ENCODE data around the gene PLA2G1B.

The PLA2G1B gene

DNA sequence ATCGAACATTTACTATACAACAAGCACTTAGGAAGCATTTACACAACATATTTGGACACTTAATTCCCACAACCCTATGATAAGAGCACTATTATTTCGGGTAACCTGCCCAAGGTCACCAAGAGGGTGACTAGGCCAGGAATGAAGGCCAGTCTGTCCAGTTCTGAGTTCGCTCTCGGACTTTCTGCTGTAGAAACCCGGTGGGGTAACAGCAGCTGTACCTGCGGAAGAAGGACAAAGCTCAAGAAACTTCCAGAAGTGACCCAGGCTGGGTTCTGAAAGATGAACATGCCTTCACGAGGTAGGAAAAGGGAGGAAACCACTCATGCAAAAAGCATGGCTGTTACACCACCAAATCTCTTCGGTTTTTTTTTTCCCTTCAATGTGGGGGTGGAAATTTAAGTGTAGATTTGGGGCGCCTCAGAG lies 10.8 kb downstream of the PLA2G1B start:
- H3K4me3 ChIP-seq (ENCODE audit: low read depth, low read length), result peak overlapping the region; percentile 83
- DNase-seq (ENCODE audit: low read depth), result no peak
- no peak for TF ChIP-seq CTCF (IDR thresholded peaks at IDR 0.05; ENCODE audit: control insufficient read depth, extremely low read depth, insufficient read depth)

- TF ChIP-seq CTCF (IDR thresholded peaks at IDR 0.05; ENCODE audit: control insufficient read depth, extremely low read depth, insufficient read depth), result peak; percentile 29
- no peak for DNase-seq (ENCODE audit: low read depth)
- H3K4me3 ChIP-seq (ENCODE audit: low read depth, low read length), result no peak overlapping the region
Measured at GRCh38 chr12:120314220-120314619, 13.4 kb downstream of the PLA2G1B start.

DNA sequence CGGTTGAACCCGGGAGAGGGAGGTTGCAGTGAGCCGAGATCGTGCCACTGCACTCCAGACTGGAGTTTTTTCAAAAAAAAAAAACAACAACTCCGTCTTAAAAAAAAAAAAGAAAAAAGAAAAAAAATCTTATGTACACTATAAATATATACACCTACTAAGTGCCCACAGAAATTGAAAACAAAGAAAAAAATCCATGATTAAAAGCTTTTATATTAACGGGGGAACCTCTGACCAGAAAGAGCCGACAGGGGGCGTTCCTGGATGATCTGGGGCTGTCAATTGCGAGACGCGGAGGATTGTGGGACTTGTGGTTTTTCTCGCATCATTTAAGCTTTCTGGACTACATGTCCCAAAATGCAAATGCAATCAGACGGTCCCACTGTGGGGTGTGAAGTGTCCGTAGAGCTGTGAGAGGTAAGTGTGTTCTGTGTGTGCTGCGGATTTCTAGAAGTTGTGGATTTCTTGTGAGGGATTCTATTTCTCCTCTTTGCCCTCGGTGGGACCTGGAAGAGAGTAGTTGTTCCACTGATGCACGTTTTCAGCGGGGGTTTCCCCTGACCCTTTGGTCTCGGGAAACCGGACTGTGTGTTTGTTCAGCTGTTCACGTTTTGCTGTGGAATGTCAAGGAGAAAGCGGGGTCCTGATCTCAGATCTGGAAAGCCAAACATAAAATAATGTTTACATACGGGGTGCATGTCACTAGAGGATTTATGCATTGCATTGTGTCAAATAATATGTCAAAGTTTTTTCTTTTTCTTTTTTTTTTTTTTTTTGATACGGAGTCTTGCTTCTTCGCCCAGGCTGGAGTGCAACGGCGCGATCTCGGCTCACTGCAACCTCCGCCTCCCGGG lies 25.4 kb downstream of the PLA2G1B start, which contains the start of gene SIRT4:
Gene SIRT4, plus strand, starts transcription at position 360 of the 854 bp plus-strand sequence. CDS start 1,241 bp downstream, outside the sequence.
- peak within 1 kb of the TSS; percentile 64 for H3K4me3 ChIP-seq (ENCODE audit: low read depth, low read length)
- DNase-seq (ENCODE audit: low read depth), result peak; percentile 87
- TF ChIP-seq CTCF (IDR thresholded peaks at IDR 0.05; ENCODE audit: control insufficient read depth, extremely low read depth, insufficient read depth), result peak; percentile 69

- no peak for TF ChIP-seq CTCF (IDR thresholded peaks at IDR 0.05; ENCODE audit: control insufficient read depth, extremely low read depth, insufficient read depth)
- DNase-seq (ENCODE audit: low read depth), result peak; percentile 82
- H3K4me3 ChIP-seq (ENCODE audit: low read depth, low read length), result peak within 1 kb of the TSS; percentile 67
Measured at GRCh38 chr12:120292661-120293531, 34.7 kb downstream of the PLA2G1B start, which contains the start of gene RNU4-1. TSS of gene RNU4-1 (minus strand) at chr12:120293237.

DNA sequence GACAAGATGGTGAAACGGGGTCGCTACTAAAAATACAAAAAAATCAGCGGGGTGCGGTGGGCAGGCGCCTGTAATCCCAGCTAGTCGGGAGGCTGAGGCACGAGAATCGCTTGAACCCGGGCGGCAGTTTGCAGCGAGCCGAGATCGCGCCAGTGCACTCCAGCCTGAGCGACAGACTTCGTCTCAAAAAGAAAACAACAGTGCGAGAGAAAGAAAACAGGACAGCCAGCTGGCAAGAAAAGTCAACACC lies 35.2 kb downstream of the PLA2G1B start:
- no peak for TF ChIP-seq CTCF (IDR thresholded peaks at IDR 0.05; ENCODE audit: control insufficient read depth, extremely low read depth, insufficient read depth)
- DNase-seq (ENCODE audit: low read depth), result no peak
- H3K4me3 ChIP-seq (ENCODE audit: low read depth, low read length), result peak overlapping the region; percentile 67

- H3K4me3 ChIP-seq (ENCODE audit: low read depth, low read length), result peak overlapping the region; percentile 67
- no peak for TF ChIP-seq CTCF (IDR thresholded peaks at IDR 0.05; ENCODE audit: control insufficient read depth, extremely low read depth, insufficient read depth)
- DNase-seq (ENCODE audit: low read depth), result no peak
Measured at GRCh38 chr12:120290609-120291305, 36.8 kb downstream of the PLA2G1B start.
